Left lung (tissue), 10 donors: ENCODE results near the gene C11orf98. TPM values are rescaled to one million over a fixed set of nuclear protein-coding genes. Genes with fewer than 3 reads are reported as not detected.
A peak's percentile ranks its signal among the peaks of the same experiment; 100 is the strongest.

Experiments
- ATAC-seq: fragments of 200-7000 bp; cut with Tn5 transposase; one replicate; pipeline ENCODE4 v1.9.1; 2020; ENCODE audit warnings: moderate library complexity
- DNase-seq, 4 donors: peaks; one replicate each; pipeline ENCODE4 v3.0.0-alpha.2; 2013 to 2020
- H3K27ac ChIP-seq, 2 donors: fragments of 200-600 bp; sonication (generic) in 1 of 2; one replicate each; pipeline versions ENCODE4 v1.5.0 to v1.8.0; 2020 to 2021
- H3K27me3 ChIP-seq, 2 donors: fragments of 200-600 bp; sonication (generic) in 1 of 2; one replicate each; pipeline versions ENCODE4 v1.5.0 to v1.8.0; 2020 to 2021
- H3K36me3 ChIP-seq, 2 donors: fragments of 200-600 bp; sonication (generic) in 1 of 2; one replicate each; pipeline versions ENCODE4 v1.5.0 to v1.8.0; 2020 to 2021
- H3K4me1 ChIP-seq, 2 donors: fragments of 200-600 bp; one replicate each; pipeline ENCODE4 v1.8.0; 2021
- H3K4me3 ChIP-seq, 2 donors: fragments of 200-600 bp; sonication (generic) in 1 of 2; one replicate each; pipeline versions ENCODE4 v1.5.0 to v1.8.0; 2020 to 2021; ENCODE audit warnings: mild to moderate bottlenecking in 1 of 2
- H3K9me3 ChIP-seq, 2 donors: fragments of 200-600 bp; sonication (generic) in 1 of 2; one replicate each; pipeline versions ENCODE4 v1.5.0 to v1.8.0; 2020 to 2021
- CTCF ChIP-seq, 2 donors: fragments of 200-600 bp; sonication (generic) in 1 of 2; IDR thresholded peaks; one replicate each; pipeline versions ENCODE4 v1.5.0 to v1.8.0; 2021; ENCODE audit warnings: antibody characterized with exemption in 2 of 2
- intact Hi-C, 2 donors: fragments of 100-400 bp; cut with DNase I; formaldehyde crosslinking; loops; one replicate each; pipeline versions ENCODE4 v1.11.2 to v1.14.2; 2022
- polyA plus RNA-seq, 6 donors: library from polyadenylated mRNA; unstranded; fragments of 120-200 nt; gene quantifications; one replicate each; pipeline ENCODE4 v1.2.1, GENCODE V29; 2013; ENCODE audit not compliant: insufficient read length in 6 of 6
- total RNA-seq, 2 donors: library from RNA; stranded (reverse); fragmentation: NEBNext Ultra II Directional; extraction: Animal tissue kit (Norgen Biotek cat#: 25700); gene quantifications; one replicate each; pipeline ENCODE4 v1.2.1, GENCODE V29; 2021
- donor health status: DM: no; HTN: yes; CAD: no.
- donor health status: DM: no; HTN: no; CAD: no.

C11orf98 gene
- total and polyA plus RNA-seq, 8 donors = 42.6 to 65.5 (median 51.1) TPM

- intact Hi-C loops = no loop called here
- ATAC-seq (no peak), DNase-seq (no peak)
- TF ChIP-seq CTCF (IDR thresholded peaks at IDR 0.05) = no peak
- Histone ChIP-seq H3K4me3 (no peak overlapping the region), H3K27ac (peak overlapping the region; percentile 23 to 49), H3K4me1 (peaks cover 17 to 42% of the 10 kb centered on the region in 2 donors), H3K27me3 (no peaks in the 10 kb centered on the region), H3K9me3 (no peaks in the 10 kb centered on the region), H3K36me3 (peaks cover 0 to 72% of the 10 kb centered on the region in 2 donors)
These were observed 47.3 kb upstream of the C11orf98 start for GRCh38 chr11:62712276-62712812.

DNA sequence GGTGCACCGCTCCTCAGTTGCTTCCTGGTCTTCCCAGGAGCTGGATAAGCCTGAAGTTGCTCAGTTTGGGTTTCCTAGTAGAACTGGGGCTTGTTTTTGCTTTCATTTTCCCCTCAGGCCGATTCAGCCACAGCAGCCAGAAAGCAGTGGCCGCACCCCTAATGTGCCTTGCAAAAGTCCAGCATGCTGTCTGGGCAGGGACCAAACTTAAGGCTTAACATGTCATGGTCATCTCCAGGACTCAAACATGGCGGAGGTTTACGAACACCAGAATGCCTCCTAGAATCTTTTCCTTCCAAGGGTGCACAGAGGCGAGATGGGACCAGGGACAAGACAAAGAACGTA lies 45.0 kb upstream of the C11orf98 start:
- peaks cover 29 to 63% of the 10 kb centered on the region in 2 donors for H3K4me1 ChIP-seq
- peak overlapping the region; percentile 51 to 59 for H3K4me3 ChIP-seq
- H3K27ac ChIP-seq = peak overlapping the region; percentile 96 to 97
- intact Hi-C loops = no loop called here
- H3K9me3 ChIP-seq = no peaks in the 10 kb centered on the region
- DNase-seq (no peak), ATAC-seq (no peak)
- H3K27me3 ChIP-seq = no peaks in the 10 kb centered on the region
- TF ChIP-seq CTCF (IDR thresholded peaks at IDR 0.05) = no peak
- peaks cover 0 to 48% of the 10 kb centered on the region in 2 donors for H3K36me3 ChIP-seq

DNA sequence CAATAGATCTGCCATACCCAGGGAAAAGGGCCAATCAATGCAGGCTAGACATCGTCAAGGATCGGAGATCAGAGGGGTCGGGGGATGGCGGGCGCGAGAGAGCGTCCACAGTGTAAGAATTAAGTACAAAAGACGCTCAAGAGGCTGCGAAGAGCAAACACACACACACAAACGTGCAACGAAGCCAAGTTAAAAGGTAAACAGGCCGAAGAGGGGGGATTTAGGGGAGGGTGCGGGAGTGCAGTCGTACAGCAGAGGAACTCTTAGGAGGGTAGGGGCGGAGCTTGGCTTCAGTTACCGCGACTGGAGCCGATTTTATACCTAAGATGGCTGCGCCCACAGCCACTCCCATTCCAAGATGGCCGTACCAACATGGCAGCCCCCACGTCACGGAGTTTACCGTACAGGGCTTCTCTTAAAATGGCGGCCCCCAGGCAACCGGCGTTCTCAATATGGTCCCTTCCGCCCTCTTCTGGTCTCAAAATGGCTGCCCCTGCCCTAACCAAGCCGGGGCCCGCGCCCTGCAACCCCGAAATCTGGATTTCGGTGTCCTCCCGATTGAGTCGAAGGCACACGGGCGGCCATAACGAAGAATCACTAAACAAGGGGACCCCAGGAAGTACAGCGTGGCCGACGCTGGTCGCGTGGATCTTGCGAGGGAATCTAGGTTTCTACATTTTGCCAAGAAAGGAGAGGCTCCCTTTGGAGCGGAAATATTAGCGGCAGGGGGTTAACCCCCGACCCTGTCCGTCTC lies 44.4 kb upstream of the C11orf98 start:
- H3K9me3 ChIP-seq = no peaks in the 10 kb centered on the region
- intact Hi-C loops = no loop called here
- TF ChIP-seq CTCF (IDR thresholded peaks at IDR 0.05) = no peak
- peak overlapping the region; percentile 96 to 97 for H3K27ac ChIP-seq
- H3K4me1 ChIP-seq = peaks cover 29 to 68% of the 10 kb centered on the region in 2 donors
- DNase-seq = peak; percentile 96 to 99 (median 98)
- peak overlapping the region; percentile 51 to 59 for H3K4me3 ChIP-seq
- peaks cover 0 to 43% of the 10 kb centered on the region in 2 donors for H3K36me3 ChIP-seq
- peak; percentile 82 for ATAC-seq
- no peaks in the 10 kb centered on the region for H3K27me3 ChIP-seq

GRCh38 chr11:62708793-62709192 lies 43.8 kb upstream of the C11orf98 start:
- Histone ChIP-seq H3K27ac (peak overlapping the region; percentile 96 to 97), H3K27me3 (no peaks in the 10 kb centered on the region), H3K4me1 (peaks cover 26 to 69% of the 10 kb centered on the region in 2 donors), H3K36me3 (peaks cover 0 to 36% of the 10 kb centered on the region in 2 donors), H3K9me3 (no peaks in the 10 kb centered on the region), H3K4me3 (peak overlapping the region; percentile 51 to 59)
- ATAC-seq (peak; percentile 13), DNase-seq (no peak)
- no peak for TF ChIP-seq CTCF (IDR thresholded peaks at IDR 0.05)
- intact Hi-C loops = no loop called here

DNA sequence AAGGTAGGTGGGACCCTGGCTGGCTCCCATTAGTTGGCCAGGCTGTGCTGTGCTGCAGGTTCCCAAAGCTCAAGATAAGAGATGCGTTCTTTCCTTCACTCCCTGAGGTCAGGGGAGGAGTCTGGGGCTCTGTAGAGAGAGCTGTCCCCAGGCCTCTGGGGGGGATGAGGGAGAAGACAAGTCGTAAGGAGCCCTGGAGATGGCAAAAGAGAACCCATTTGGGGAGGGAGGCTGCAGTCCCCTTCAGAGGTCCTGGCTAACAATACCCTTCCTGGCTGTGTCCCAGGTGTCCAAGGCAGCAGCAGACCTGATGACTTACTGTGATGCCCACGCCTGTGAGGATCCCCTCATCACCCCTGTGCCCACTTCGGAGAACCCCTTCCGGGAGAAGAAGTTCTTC lies 43.4 kb upstream of the C11orf98 start:
- Histone ChIP-seq H3K27me3 (no peaks in the 10 kb centered on the region), H3K27ac (peak overlapping the region; percentile 96 to 97), H3K4me1 (peaks cover 26 to 67% of the 10 kb centered on the region in 2 donors), H3K36me3 (peaks cover 0 to 32% of the 10 kb centered on the region in 2 donors), H3K4me3 (peak overlapping the region; percentile 51 to 59), H3K9me3 (no peaks in the 10 kb centered on the region)
- no peak for ATAC-seq
- intact Hi-C loops = no loop called here
- TF ChIP-seq CTCF (IDR thresholded peaks at IDR 0.05) = no peak
- DNase-seq = no peak
